Breast epithelium (tissue), 3 donors: ENCODE data around the gene NOSIP.

Source experiments
- POLR2AphosphoS5 ChIP-seq, 3 donors: sonication (generic); formaldehyde crosslinking; IDR thresholded peaks; one replicate each; pipeline ENCODE4 v1.6.1; 2017; ENCODE audit warnings: antibody characterized with exemption in 3 of 3
- TF ChIP-seq, protein P1 (sequence below), 3 donors: fragments of 450-650 bp; IDR thresholded peaks; one replicate each; pipeline ENCODE4 v1.5.1; 2016 to 2017; ENCODE audit warnings: antibody characterized with exemption in 3 of 3, mild to moderate bottlenecking in 3 of 3, moderate library complexity in 3 of 3

- TF ChIP-seq, protein P1, sequence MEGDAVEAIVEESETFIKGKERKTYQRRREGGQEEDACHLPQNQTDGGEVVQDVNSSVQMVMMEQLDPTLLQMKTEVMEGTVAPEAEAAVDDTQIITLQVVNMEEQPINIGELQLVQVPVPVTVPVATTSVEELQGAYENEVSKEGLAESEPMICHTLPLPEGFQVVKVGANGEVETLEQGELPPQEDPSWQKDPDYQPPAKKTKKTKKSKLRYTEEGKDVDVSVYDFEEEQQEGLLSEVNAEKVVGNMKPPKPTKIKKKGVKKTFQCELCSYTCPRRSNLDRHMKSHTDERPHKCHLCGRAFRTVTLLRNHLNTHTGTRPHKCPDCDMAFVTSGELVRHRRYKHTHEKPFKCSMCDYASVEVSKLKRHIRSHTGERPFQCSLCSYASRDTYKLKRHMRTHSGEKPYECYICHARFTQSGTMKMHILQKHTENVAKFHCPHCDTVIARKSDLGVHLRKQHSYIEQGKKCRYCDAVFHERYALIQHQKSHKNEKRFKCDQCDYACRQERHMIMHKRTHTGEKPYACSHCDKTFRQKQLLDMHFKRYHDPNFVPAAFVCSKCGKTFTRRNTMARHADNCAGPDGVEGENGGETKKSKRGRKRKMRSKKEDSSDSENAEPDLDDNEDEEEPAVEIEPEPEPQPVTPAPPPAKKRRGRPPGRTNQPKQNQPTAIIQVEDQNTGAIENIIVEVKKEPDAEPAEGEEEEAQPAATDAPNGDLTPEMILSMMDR (IDR thresholded peaks at IDR 0.05), result no peak
- TF ChIP-seq POLR2AphosphoS5 (IDR thresholded peaks at IDR 0.05), result no peak
Observed at GRCh38 chr19:49601482-49602038, 21.2 kb upstream of the NOSIP start.
